Ishikawa (cell line): ENCODE measurements around the gene SSBP3.

Experiments used
- CEBPB ChIP-seq: IDR thresholded peaks from 2 replicates; pipeline ENCODE4 v1.6.1; 2012
- CREB1 ChIP-seq: IDR thresholded peaks from 2 replicates; pipeline ENCODE4 v1.6.1; 2012; ENCODE audit warnings: low read depth
- EGR1 ChIP-seq: IDR thresholded peaks from 2 replicates; pipeline ENCODE4 v1.6.1; 2012
- EP300 ChIP-seq: IDR thresholded peaks from 2 replicates; pipeline ENCODE4 v1.6.1; 2012; ENCODE audit warnings: borderline replicate concordance
- MAX ChIP-seq: IDR thresholded peaks from 2 replicates; pipeline ENCODE4 v1.6.1; 2012
- RAD21 ChIP-seq: IDR thresholded peaks from 2 replicates; pipeline ENCODE4 v1.6.1; 2012; ENCODE audit warnings: low read depth
- REST ChIP-seq: IDR thresholded peaks from 2 replicates; pipeline ENCODE4 v1.6.1; 2012; ENCODE audit warnings: low read depth, mild to moderate bottlenecking
- TCF12 ChIP-seq: IDR thresholded peaks from 2 replicates; pipeline ENCODE4 v1.6.1; 2012; ENCODE audit warnings: low read depth
- TEAD4 ChIP-seq: IDR thresholded peaks from 2 replicates; pipeline ENCODE4 v1.6.1; 2012
- USF1 ChIP-seq: IDR thresholded peaks from 2 replicates; pipeline ENCODE4 v1.6.1; 2012
- YY1 ChIP-seq: IDR thresholded peaks from 2 replicates; pipeline ENCODE4 v1.6.1; 2012; ENCODE audit warnings: low read depth

GRCh38 chr1:54200519-54200997 is 205.6 kb downstream of the SSBP3 start:
- TF ChIP-seq USF1 (no peak), EP300 (no peak), TEAD4 (no peak), CEBPB (no peak), MAX (no peak), YY1 (no peak), REST (no peak), CREB1 (no peak), EGR1 (no peak), TCF12 (no peak), RAD21 (no peak)
